Lower lobe of right lung (tissue), 2 donors: Measurements from ENCODE around the gene MAPT. TPM values are rescaled to one million over a fixed set of nuclear protein-coding genes. Genes with fewer than 3 reads are reported as not detected.

Source experiments
- ATAC-seq, 2 donors: fragments of 200-7000 bp; cut with Tn5 transposase; one replicate each; pipeline ENCODE4 v1.9.1; 2020 to 2022; ENCODE audit warnings: mild to moderate bottlenecking in 2 of 2, moderate library complexity in 2 of 2
- DNase-seq: peaks from one replicate; pipeline ENCODE4 v3.0.0-alpha.2; 2020
- H3K27ac ChIP-seq: fragments of 200-600 bp; one replicate; pipeline ENCODE4 v1.8.0; 2022
- H3K27me3 ChIP-seq: fragments of 200-600 bp; one replicate; pipeline ENCODE4 v1.8.0; 2022; ENCODE audit warnings: low read depth
- H3K36me3 ChIP-seq: fragments of 200-600 bp; one replicate; pipeline ENCODE4 v1.8.0; 2022; ENCODE audit warnings: mild to moderate bottlenecking
- H3K4me1 ChIP-seq: fragments of 200-600 bp; one replicate; pipeline ENCODE4 v1.8.0; 2022
- H3K4me3 ChIP-seq: fragments of 200-600 bp; one replicate; pipeline ENCODE4 v1.8.0; 2022; ENCODE audit warnings: mild to moderate bottlenecking
- H3K9me3 ChIP-seq: fragments of 200-600 bp; one replicate; pipeline ENCODE4 v1.8.0; 2022
- CTCF ChIP-seq: fragments of 200-600 bp; IDR thresholded peaks from one replicate; pipeline ENCODE4 v1.8.0; 2022; ENCODE audit warnings: antibody characterized with exemption, mild to moderate bottlenecking
- intact Hi-C: fragments of 100-400 bp; cut with DNase I; formaldehyde crosslinking; loops from one replicate; pipeline ENCODE4 v1.11.0; 2022
- total RNA-seq: library from RNA; stranded (reverse); fragmentation: NEBNext Ultra II Directional; extraction: Animal tissue kit (Norgen Biotek cat#: 25700); gene quantifications from one replicate; pipeline ENCODE4 v1.2.1, GENCODE V29; 2021
- donor health status: DM: no; HTN: yes; CAD: no; lungs with severe emphysema.

The MAPT gene
- total RNA-seq, 1 donor from 2014 or later = 5.5 TPM

GRCh38 chr17:45927247-45927646 lies 32.9 kb downstream of the MAPT start:
- Histone ChIP-seq H3K9me3 (no peaks in the 10 kb centered on the region), H3K4me1 (peaks cover 12% of the 10 kb centered on the region), H3K4me3 (no peak overlapping the region), H3K27ac (no peak overlapping the region), H3K27me3 (no peaks in the 10 kb centered on the region), H3K36me3 (no peaks in the 10 kb centered on the region)
- no peak for TF ChIP-seq CTCF
- no peak for DNase-seq
- intact Hi-C loops = no loop called here
- no peak for ATAC-seq

GRCh38 chr17:45929344-45929743 lies 35.0 kb downstream of the MAPT start:
- no peaks in the 10 kb centered on the region for H3K9me3 ChIP-seq
- intact Hi-C loops = no loop called here
- H3K4me1 ChIP-seq = no peaks in the 10 kb centered on the region
- TF ChIP-seq CTCF = no peak
- no peak overlapping the region for H3K4me3 ChIP-seq
- no peak overlapping the region for H3K27ac ChIP-seq
- DNase-seq (no peak), ATAC-seq (no peak)
- no peaks in the 10 kb centered on the region for H3K27me3 ChIP-seq
- no peaks in the 10 kb centered on the region for H3K36me3 ChIP-seq

GRCh38 chr17:45930420-45930951 lies 36.1 kb downstream of the MAPT start:
- H3K4me1 ChIP-seq = no peaks in the 10 kb centered on the region
- no peaks in the 10 kb centered on the region for H3K27me3 ChIP-seq
- H3K9me3 ChIP-seq = no peaks in the 10 kb centered on the region
- intact Hi-C loops = no loop called here
- H3K4me3 ChIP-seq = no peak overlapping the region
- TF ChIP-seq CTCF = no peak
- no peaks in the 10 kb centered on the region for H3K36me3 ChIP-seq
- no peak for DNase-seq
- no peak overlapping the region for H3K27ac ChIP-seq
- ATAC-seq = no peak

GRCh38 chr17:45931677-45932076 lies 37.3 kb downstream of the MAPT start:
- no peak overlapping the region for H3K4me3 ChIP-seq
- H3K36me3 ChIP-seq = no peaks in the 10 kb centered on the region
- H3K27ac ChIP-seq = no peak overlapping the region
- no peaks in the 10 kb centered on the region for H3K9me3 ChIP-seq
- ATAC-seq = no peak
- H3K27me3 ChIP-seq = no peaks in the 10 kb centered on the region
- TF ChIP-seq CTCF = no peak
- H3K4me1 ChIP-seq = no peaks in the 10 kb centered on the region
- intact Hi-C loops = no loop called here
- DNase-seq = no peak

GRCh38 chr17:45934044-45934979 lies 40.0 kb downstream of the MAPT start:
- H3K27ac ChIP-seq = no peak overlapping the region
- intact Hi-C loops = no loop called here
- no peak overlapping the region for H3K4me3 ChIP-seq

More at GRCh38 chr17:45934044-45934979, 40.0 kb downstream of the MAPT start:
- DNase-seq (no peak), ATAC-seq (no peak)
- Histone ChIP-seq H3K36me3 (no peaks in the 10 kb centered on the region), H3K27me3 (no peaks in the 10 kb centered on the region), H3K4me1 (no peaks in the 10 kb centered on the region), H3K9me3 (no peaks in the 10 kb centered on the region)
- no peak for TF ChIP-seq CTCF
